Measurements from ENCODE around the gene ZSCAN12.

DNA sequence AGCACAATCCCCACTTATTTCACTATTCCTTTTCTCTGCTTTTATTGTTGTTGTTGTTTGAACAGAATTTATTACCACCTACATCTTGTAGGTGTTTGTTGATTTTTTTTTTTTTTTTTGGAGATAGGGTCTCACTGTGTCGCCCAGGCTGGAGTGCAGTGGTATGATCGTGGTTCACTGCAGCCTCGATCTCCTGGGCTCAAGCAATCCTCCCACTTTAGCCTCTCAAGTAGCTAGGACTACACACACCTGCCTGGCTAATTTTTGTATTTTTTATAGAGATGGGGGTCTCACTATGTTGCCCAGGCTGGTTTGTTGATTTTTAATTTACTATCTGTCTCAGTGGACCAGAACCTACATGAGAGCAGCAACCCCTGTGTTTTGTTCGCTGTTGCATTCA lies 3.6 kb downstream of the ZSCAN12 start:
- TF ChIP-seq, protein P1, sequence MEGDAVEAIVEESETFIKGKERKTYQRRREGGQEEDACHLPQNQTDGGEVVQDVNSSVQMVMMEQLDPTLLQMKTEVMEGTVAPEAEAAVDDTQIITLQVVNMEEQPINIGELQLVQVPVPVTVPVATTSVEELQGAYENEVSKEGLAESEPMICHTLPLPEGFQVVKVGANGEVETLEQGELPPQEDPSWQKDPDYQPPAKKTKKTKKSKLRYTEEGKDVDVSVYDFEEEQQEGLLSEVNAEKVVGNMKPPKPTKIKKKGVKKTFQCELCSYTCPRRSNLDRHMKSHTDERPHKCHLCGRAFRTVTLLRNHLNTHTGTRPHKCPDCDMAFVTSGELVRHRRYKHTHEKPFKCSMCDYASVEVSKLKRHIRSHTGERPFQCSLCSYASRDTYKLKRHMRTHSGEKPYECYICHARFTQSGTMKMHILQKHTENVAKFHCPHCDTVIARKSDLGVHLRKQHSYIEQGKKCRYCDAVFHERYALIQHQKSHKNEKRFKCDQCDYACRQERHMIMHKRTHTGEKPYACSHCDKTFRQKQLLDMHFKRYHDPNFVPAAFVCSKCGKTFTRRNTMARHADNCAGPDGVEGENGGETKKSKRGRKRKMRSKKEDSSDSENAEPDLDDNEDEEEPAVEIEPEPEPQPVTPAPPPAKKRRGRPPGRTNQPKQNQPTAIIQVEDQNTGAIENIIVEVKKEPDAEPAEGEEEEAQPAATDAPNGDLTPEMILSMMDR (IDR thresholded peaks at IDR 0.05 in 8 of 11, conservative IDR thresholded peaks at IDR 0.05 in 3 of 11): no peak
- TF ChIP-seq POLR2AphosphoS5 (IDR thresholded peaks at IDR 0.05): no peak

Data from spleen (tissue), 7 donors.